HG03025 (cell line): Measurements from ENCODE around the gene PAM16.
"Not testable (repeated sequence)": the region's sequence is repeated elsewhere in the genome, so short reads cannot be mapped to it uniquely, and the experiment has no call there.

Source experiments
- ATAC-seq: cut with Tn5 transposase; IDR thresholded peaks from one replicate; pipeline ENCODE4 v1.9.1; 2021; ENCODE audit warnings: mild to moderate bottlenecking, moderate library complexity; ENCODE audit not compliant: unreplicated experiment, low FRiP score

PAM16 gene

DNA sequence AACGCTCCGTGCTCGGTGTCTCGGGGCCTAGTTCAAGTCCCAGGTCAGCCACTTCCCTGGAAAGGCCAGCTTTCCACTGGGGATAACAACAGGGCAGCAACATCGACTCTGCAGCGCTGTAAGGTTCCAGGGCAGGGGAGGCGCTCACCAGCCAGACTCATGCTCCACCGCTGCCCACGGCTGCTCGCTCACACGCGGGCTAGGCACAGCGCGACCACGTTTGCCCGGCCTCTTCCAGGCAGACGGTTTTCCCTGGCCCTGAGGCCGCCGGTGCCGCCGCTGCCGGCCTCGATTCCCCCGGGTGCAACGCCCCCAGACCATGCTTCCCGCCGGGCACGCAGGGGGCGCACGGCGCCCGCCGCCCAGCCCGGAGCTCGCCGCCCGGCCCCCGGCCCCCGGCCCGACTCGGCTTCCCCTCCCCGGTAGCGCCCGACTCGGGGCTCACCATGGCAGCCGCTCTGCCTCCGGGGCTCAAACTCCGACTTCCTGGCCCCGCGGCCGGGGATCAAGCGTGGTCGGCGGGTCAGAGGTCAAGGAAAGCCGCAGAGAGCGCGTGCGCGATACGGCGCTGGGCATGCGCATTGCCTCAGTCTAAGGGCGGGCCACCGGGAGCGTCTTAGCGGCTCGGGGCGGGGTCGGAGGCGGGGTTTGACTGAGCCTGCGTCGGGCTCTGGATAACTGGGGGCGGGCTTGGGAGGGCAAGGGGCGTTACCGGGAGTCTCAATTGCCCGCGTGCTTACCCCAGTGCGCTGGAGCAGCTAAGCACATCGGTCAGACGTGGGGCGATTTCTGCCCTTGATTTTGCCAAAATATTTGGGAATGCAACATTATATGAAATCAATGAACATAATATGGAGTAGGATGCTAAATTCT is at the start of gene PAM16:
TSS of gene PAM16 (minus strand) at position 535 of the 873 bp plus-strand sequence. CDS start at position 448, 87 bp downstream.
- peak; percentile 87 for ATAC-seq

GRCh38 chr16:4399001-4399730 is 48.0 kb upstream of the PAM16 start:
- no peak for ATAC-seq

GRCh38 chr16:4395055-4395726 is 44.1 kb upstream of the PAM16 start:
- no peak for ATAC-seq

DNA sequence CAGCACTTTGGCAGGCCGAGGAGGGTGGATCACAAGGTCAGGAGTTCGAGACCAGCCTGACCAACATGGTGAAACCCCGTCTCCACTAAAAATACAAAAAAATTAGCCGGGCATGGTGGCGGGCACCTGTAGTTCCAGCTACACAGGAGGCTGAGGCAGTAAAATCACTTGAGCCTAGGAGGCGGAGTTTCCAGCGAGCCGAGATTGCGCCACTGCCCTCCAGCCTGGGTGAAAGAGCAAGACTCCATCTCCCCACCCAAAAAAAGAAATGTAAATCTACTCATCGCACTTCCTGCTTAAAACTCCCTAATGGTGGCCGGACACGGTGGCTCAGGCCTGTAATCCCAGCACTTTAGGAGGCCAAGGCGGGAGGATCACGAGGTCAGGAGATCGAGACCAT is 42.7 kb upstream of the PAM16 start:
- not testable (repeated sequence) for ATAC-seq

- ATAC-seq = no peak
Measured at GRCh38 chr16:4393240-4393600, 42.1 kb upstream of the PAM16 start.

DNA sequence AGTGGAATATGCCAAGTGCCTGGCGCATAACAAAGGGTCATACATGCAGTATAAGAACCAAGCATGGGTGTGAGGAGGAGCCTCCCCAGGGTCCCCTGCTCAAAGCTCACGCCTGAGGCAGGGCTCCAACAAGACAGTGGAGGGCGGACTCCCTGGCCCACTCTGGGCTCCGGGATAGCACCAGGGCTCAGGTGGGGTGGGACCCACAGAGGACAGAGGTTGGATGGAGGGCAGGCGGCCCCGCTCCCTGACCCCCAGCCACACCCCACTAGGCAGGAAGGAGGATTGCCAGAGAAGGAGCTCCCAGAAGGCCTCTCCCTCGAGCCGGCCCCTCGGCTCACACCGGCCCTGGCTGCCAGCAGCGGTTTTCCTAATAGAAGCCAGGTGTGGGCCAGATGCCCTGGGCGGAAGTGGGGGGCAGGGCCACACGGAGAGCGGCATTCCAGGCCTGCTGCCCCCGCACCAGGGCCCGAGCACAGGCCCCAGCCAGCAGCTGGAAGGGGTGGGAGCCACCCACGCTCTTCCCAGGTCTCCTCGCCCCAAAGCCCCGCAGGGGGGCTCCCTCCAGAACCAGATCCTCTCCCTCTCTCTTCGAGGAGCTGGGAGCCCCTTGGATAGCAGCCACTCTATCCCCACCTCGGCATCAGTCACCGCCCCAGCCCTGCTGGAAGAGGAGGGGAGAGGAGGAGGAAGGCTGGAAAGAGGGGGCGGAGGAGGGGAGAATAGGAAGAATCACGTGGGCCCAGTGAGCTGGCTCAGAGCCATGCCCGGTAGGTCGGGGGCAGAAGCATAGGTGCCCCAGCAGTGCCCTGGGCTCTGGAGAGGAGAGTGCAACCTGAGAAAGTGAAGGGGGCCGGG is 41.5 kb upstream of the PAM16 start:
- no peak for ATAC-seq

- ATAC-seq = no peak
Measured at GRCh38 chr16:4391631-4392381, 40.7 kb upstream of the PAM16 start.

DNA sequence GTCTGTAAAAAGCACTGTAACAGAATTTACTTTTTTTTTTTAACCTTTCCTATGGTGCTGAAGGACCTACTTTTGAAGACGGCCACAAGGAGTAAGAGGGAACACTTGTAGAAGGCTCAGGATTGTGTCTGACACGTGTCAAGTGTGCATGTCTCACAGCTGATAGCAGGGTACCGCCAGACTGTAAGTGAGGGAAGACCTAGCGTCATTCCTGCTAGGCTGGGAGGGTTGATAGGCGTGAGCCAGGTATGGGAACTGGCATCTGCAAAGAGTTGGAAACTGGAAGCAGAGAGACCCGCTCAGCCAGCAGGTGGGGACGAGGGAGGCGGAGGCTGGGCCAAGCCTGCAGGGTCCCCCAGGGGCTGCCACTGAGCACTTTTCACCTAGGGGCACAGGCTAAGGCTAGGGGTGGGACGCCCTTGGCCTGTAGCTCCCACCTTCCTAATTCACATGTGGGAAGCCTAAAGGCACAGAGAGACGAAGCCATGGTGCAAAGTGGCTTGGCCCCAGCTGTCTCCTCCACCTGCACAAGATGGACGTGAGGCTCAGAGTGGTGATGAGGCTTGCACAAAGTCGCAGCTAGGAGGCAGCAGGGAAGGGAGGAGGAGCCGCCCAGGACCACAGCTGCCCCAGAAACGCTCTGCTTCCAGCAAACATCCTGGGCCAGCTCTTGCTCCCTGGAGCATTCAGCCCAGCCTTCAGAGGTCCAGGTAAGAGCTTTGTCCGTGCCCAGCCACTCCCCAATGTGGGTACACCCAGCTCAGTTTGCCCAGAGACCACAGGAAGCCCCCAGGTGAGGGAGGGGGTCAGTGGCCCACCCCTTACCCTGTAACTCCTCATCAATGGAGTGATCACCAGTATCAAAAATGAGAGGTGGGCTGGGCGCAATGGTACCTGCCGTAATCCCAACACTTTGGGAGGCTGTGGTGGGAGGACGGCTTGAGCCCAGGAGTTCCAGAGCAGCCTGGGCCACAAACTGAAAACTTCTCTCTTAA is 39.4 kb upstream of the PAM16 start:
- no peak for ATAC-seq

- no peak for ATAC-seq
Measured at GRCh38 chr16:4389051-4389955, 38.2 kb upstream of the PAM16 start.

DNA sequence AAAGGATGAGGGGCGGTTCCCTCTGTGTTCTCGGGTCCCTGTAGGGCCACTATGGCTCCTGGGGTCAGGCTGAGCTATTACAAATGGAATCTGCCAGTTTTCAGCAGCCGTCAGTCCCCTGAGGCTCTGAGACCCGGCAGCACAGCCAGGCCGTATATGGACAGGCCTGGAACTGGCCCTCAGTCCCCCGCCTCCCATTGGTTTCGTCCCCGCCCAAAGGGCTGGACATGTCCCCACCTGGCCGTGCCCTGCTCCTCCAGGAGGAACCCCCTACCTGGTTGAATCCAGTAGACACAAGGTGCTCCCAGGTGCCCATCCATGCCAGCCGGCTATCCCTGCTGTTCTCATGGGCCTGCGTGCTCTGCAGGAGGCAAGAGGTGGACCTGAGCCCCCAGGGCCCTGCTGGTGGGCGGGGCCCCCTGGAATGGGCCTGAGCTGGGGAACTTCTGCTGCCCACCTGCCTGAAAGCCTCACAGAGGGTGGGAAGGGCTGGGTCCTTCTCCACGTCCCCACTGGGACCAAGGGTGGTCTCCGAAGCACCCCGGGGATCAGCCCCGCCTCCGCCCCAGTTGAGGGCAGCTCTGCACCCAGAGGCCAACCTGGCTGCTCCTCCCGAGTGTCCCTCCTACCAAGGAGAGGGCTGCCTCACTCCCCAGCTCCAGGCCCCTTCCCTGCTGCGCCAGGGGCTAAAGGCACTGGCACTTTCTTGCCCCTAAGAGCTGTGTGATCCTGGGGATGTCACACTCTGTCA is 37.3 kb upstream of the PAM16 start:
- no peak for ATAC-seq

DNA sequence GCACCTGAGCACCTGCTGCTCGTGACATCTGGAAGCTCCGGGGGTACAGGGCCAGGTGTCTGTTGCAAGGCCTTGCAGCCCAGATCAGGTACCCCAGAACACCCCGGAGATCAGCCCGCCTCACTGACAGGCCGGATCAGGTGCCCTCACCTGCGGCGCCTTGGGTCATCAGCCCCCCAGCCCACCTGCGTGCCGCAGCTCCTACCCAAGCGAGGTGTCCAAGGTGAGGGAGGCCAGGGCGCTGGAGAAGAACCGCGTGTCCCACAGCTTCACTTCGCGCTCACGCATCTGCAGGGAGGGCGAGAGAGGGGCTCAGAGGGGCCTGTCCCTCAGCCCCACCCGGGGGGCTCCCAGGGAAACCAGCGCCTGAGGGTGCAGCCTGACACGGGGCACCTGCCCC is 36.7 kb upstream of the PAM16 start:
- ATAC-seq = no peak

DNA sequence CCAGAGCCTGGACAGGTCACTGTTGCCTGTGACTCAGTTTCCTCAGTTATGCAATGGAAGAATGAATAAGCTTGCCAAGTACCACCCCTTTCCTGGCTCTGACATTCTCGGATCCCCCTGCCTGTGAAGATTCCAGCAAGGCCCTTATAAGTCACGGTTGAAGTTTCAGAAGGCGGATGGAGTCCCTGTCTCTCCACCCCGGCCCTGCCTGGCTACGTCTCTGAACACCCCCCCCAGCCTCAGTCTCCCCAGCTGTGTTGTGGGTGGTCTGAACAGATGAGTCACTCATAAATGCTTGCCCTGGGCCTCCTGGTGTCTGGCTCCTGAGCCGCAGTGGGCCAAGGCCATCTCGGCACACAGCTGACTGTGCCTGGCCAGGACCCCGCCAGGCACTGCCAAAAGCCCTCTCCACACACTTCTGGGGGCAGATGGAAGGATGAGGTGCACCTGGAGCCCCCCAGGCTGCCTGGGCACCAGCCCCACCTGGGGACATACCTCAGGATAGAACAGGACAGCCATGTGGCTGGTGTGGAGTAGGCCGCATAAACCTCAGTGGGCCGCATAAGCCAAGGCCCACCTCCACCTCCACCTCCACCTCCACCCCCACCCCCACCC is 35.9 kb upstream of the PAM16 start:
- no peak for ATAC-seq

DNA sequence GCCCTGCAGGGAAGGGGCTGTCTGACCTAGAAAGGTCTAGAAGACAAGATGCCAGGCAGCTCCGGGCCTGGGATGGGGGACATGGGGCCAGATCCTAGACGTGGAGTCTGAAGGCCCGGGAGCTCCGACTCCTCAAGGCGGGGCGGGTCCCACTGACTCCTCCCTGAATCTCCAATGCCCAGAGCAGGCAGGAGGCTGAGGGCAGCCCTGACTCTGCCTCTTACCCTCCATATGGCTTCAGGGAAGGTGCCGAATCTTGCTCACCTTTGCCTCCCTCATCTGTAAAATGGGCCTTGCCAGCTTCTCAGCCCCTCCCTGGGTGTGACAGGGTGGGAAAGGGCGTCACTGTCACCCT is 35.3 kb upstream of the PAM16 start:
- ATAC-seq = no peak

- ATAC-seq = no peak
Measured at GRCh38 chr16:4385789-4386450, 34.8 kb upstream of the PAM16 start.

GRCh38 chr16:4385066-4385788 is 34.1 kb upstream of the PAM16 start:
- no peak for ATAC-seq
